GM12875 (cell line): ENCODE results near the gene SF3B1.
A peak's percentile ranks its signal among the peaks of the same experiment; 100 is the strongest.
"Not testable (repeated sequence)": the region's sequence is repeated elsewhere in the genome, so short reads cannot be mapped to it uniquely, and the experiment has no call there.

ENCODE experiments used
- H3K4me3 ChIP-seq: one replicate; pipeline ENCODE4 v1.5.1; 2011; ENCODE audit warnings: low read depth, low read length, control low read depth
- TF ChIP-seq, protein P1 (sequence below): IDR thresholded peaks from 2 replicates; pipeline ENCODE4 v1.5.1; 2011; ENCODE audit warnings: low read depth, mild to moderate bottlenecking, control low read depth, inconsistent platforms, low read length, moderate library complexity, borderline replicate concordance; ENCODE audit not compliant: insufficient read depth

SF3B1 gene, protein sequence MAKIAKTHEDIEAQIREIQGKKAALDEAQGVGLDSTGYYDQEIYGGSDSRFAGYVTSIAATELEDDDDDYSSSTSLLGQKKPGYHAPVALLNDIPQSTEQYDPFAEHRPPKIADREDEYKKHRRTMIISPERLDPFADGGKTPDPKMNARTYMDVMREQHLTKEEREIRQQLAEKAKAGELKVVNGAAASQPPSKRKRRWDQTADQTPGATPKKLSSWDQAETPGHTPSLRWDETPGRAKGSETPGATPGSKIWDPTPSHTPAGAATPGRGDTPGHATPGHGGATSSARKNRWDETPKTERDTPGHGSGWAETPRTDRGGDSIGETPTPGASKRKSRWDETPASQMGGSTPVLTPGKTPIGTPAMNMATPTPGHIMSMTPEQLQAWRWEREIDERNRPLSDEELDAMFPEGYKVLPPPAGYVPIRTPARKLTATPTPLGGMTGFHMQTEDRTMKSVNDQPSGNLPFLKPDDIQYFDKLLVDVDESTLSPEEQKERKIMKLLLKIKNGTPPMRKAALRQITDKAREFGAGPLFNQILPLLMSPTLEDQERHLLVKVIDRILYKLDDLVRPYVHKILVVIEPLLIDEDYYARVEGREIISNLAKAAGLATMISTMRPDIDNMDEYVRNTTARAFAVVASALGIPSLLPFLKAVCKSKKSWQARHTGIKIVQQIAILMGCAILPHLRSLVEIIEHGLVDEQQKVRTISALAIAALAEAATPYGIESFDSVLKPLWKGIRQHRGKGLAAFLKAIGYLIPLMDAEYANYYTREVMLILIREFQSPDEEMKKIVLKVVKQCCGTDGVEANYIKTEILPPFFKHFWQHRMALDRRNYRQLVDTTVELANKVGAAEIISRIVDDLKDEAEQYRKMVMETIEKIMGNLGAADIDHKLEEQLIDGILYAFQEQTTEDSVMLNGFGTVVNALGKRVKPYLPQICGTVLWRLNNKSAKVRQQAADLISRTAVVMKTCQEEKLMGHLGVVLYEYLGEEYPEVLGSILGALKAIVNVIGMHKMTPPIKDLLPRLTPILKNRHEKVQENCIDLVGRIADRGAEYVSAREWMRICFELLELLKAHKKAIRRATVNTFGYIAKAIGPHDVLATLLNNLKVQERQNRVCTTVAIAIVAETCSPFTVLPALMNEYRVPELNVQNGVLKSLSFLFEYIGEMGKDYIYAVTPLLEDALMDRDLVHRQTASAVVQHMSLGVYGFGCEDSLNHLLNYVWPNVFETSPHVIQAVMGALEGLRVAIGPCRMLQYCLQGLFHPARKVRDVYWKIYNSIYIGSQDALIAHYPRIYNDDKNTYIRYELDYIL

DNA sequence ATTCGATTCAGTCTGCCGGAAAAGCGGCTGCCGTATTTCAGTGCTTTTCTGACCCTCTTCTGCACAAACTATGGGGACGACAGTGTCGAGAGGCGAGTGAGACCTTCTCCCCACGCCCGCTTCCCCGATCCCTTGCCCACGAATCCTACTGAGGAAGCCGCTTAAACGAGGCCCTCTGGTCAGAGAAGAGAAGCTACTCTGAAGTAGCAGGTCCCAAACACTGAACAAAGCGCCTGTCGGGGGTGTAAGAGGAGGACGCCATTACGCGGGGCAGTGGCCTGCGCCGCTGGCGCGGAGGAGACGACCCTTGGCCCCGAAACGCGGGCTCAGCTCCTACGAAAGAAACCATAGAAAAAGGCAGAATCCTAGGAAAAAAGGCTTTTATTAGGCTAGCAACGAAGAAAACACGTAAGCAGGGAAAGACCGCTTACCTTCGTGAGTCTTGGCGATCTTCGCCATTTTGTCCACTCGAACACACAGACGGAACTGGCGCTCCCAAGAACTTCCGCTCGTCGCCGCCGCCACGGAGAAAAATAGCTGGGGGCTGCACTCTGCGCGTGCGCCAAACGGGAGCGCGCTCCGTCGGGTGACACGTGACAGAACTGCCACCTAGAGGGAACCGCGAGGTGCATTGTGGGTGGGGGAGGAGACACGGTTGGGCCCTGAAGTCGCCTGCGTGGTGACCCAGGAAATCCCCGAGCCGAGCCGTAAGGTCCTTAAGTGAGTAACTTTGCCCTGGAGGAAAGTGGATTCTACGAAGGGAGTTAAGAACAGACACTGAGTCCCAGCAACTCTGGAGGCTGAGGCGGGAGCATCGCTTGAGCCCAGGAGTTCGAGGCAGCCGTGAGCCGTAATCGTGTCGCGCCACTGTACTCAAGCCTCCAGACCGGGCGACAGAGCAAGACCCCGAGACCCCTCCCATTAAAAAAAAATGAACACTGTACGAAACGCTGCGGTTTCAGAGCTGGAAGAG is at the start of gene SF3B1:
Gene SF3B1 (minus strand): TSS at position 488 of the 973 bp plus-strand sequence. CDS start 29 bp downstream, at position 459.
- peak within 1 kb of the TSS; percentile 88 for H3K4me3 ChIP-seq
- TF ChIP-seq, protein P1, sequence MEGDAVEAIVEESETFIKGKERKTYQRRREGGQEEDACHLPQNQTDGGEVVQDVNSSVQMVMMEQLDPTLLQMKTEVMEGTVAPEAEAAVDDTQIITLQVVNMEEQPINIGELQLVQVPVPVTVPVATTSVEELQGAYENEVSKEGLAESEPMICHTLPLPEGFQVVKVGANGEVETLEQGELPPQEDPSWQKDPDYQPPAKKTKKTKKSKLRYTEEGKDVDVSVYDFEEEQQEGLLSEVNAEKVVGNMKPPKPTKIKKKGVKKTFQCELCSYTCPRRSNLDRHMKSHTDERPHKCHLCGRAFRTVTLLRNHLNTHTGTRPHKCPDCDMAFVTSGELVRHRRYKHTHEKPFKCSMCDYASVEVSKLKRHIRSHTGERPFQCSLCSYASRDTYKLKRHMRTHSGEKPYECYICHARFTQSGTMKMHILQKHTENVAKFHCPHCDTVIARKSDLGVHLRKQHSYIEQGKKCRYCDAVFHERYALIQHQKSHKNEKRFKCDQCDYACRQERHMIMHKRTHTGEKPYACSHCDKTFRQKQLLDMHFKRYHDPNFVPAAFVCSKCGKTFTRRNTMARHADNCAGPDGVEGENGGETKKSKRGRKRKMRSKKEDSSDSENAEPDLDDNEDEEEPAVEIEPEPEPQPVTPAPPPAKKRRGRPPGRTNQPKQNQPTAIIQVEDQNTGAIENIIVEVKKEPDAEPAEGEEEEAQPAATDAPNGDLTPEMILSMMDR: no peak

DNA sequence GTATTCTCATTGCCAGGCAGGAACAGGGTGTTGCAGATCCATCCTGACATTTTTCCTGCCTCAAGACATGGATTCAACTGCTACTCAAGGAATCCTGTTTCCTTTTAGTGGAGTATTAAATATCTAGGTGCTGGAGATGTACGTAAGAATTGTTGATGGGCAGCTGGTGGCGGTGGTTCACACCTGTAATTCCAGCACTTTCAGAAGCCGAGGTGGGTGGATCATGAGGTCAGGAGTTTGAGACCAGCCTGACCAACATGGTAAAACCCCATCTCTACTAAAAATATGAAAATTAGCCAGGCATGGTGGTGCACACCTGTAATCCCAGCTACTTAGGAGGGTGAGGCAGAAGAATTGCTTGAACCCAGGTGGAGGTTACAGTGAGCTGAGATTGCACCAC is 49.4 kb upstream of the SF3B1 start:
- H3K4me3 ChIP-seq: not testable (repeated sequence)

DNA sequence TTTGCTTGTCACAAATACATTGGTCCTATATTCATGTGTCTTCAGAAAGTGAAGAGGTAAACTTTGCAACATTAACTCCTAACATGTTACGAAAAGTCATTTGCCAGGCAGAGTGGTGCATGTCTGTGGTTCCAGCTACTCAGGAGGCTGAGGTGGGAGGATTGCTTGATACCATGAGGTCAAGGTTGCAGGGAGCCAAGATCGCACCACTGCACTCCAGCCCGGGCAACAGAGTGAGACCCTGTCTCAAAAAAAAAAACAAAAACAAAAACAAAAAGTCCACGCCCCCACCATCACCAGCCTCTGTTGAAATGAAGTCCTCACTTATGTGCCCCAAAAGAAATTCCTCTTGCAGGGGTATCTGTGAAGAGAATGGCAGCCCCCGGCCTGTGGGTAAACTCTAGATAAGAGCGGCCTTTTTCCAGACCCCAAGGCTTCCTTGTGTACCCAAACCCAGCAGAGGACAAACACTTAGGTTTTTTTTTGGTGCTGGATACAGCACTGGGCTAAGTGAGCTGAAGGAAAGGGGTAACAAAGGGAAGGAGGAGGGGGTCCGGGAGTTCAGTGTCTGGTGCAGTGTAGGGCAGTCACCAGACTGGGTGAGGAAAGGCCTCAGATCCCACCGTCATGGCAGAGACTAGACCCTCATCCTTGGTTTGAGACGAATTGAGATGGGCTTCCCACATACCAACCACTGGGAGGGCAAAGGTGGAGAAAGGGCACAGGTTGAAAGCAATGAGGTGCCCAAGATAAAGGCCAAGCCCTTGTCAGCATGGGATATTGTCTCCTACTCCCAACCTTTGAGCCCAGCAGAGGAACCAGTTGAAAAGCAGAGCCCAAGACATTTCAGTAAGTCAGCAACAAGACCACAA is 45.6 kb upstream of the SF3B1 start:
- TF ChIP-seq, protein P1: no peak
- no peak overlapping the region for H3K4me3 ChIP-seq

DNA sequence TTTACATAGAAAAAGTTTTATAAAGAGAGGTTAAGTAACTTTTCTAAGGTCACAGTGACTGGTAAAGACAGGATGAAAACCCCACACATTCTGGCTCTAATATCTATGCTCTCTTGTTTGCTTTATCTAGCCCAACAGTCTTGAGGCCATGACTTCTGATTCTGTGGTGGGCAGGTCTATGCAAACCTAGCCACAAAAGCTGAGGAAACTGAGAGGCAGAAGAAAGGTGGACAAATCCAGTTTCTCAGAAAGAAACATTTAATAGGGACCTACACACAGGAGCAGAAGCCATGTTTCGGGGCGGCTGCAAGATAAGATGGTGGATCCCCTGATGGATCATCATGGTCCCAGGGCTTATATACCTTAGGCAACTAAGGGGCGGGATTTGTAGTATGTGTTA is 43.0 kb upstream of the SF3B1 start:
- TF ChIP-seq, protein P1: no peak
- H3K4me3 ChIP-seq: no peak overlapping the region

DNA sequence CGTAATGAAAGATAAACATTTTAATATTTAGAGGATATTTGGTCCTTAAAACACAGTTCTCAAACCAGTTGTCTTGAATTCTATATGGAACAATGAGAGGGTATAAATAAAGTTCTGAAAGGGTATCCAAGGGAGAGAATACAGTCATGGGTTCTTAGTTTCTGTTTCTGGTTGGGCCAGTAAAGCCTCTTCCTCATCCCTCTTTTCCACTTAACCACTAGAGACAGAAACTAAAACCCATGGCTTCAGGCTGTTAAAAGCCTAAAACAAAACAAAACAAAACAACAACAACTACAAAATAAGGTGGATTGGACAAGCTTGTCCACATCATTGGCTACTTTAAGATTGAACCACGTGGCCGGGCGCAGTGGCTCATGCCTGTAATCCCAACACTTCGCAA is 37.3 kb upstream of the SF3B1 start:
- no peak overlapping the region for H3K4me3 ChIP-seq
- TF ChIP-seq, protein P1: no peak

DNA sequence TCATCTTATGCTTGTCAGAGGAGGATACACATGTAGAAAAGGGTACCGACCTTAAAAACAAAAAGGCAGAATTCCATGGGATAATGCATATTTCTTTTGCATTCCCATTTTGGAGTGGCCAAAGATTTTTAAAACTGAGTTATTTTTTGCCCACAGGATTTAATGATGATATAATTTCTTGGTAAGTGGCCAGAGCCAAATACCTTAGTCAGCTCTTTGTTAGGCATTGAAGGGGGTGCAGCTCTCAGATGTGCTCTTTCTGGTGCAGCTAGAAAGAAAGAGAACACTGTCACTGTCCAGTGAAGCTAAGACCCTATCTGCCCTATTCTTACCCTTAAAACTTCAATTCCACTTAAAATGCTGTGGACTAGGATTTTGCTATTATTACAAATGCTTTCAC is 29.3 kb upstream of the SF3B1 start:
- no peak overlapping the region for H3K4me3 ChIP-seq
- TF ChIP-seq, protein P1: no peak
